ENCODE data around the gene SLC38A10.

Gene SLC38A10

DNA sequence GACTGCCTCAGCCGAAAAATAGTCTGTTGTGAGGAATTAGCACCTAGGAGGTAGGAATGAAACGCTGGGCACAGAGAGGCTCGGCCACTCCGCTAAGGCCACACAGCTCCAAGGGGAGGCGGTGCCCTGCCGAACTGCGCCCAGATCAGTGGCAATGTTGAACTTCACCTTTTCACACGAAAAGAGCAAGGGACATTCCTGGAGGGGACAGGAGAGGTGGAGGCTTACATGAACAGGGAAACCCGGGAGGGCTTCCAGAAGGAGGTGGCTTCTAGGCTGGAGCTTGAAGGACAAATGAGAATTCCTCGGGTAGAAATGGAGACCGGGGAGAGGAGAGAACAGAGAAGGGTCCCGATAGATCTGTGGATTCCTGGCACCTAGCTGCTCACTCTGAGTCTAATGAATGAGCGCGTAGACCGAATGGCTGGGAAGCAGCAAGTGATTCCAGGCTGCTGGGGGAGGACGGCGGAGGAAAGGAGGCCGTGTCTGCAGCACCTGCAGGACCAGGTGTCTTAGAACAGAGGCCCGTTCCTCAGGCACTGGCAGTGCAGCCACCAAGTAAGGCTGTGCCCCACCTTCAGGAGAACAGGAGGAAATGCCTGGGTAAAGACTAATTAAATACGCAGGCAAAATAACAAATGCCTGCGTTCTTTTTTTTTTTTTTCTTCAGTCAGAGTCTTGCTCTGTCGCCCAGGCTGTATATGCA lies 722 bp upstream of the SLC38A10 start:
- peak; percentile 31 for DNase-seq

DNA sequence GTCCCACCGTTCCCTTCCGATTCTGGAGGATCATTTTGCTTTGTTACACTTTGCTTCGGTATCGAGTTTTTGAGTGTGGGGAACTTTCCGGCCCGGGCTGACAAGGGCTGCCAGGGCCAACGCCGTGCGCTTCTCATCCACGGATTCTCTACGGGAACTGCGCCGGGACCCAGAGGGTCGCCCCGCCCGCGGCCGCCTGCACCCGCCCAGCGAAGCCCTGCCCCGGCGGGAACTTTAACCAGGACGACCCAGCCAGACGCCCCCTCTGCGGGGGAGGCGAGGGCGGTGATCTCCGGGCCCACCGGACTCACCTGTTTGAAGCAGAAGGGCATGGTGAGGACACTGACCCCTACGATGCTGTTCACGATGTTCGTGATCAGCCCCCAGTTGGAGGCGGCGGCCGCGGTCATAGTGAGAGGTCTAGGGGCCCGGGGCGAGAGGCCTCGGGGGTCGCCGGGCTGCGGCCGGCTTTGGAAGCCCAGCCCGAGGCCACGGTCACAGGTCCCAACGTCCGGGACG lies 536 bp downstream of the SLC38A10 start:
- no peak for DNase-seq

DNA sequence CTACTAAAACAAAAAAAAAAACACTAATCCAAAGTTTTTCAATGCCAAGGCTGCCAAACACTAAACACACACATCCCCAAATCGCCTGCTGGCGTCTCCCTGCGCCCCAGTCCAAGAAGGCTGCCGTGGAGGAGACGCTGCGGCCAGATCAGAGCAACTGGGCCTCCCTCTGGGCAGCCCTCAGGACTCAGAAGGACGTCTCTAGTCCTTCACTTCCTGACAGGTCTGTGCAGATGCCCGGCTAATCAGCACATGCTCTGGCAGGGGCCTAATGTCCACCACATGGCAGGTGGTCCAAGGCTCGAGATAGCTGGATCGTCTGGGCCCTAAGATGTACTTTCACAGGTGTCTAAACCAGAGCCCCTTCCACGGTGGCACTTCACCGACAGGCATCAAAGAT lies 2.7 kb downstream of the SLC38A10 start:
- DNase-seq, result no peak

DNA sequence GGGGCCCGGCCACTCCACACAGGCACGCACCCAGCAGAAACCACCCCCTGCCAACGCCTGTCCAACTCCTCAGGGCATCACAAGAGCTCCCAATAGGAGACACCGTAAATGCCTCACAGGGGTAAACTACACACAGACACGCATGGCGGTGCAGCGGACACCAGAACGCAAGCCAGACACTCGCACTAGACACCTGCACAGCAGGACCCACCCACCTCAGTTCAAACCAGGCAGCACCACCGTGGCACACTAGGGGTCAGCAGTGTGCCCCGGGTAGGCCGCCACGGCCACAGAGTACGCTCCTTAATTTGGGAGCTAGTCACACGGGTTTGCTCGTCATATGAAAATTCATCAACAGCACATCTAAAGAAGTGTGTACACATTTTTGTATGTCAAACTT lies 3.4 kb downstream of the SLC38A10 start:
- peak; percentile 46 for DNase-seq

DNA sequence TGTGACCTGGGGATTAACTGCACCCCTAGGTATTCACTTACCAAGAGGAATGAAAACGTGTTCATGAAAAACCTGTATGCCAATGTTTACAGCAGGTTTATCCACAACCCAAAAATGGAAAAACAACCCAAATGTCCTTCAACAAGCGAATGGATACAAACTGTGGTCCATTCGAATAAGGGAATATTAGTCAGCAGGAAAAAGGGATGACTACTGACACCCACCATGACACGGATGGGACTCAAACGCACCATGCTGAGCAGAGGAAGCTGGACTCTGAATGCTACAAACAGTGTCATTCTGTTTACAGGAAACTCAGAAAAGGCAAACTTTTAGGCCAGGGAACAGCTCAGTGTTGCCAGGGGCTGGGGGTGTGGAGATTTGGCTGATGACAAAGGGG lies 4.9 kb downstream of the SLC38A10 start:
- DNase-seq, result no peak

DNA sequence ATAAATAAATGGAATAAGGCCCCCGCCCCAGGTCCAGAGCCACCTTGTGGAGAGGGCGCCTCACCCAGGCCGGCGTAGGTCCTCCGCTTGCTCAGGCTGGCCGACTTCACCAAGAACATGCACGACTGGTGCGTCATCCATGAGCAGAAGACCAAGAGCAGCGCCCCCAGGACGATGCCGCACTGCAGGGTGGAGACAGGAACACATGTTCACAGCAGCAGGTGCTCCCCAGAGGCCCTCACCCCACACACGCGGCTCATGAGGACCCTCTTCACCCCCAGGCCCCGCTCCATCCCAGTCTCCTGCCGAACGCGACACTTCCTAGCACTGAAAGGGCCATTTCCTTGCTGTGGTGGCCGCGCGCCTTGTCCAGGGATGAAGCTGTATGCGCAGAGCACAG lies 5.5 kb downstream of the SLC38A10 start:
- DNase-seq, result no peak

DNA sequence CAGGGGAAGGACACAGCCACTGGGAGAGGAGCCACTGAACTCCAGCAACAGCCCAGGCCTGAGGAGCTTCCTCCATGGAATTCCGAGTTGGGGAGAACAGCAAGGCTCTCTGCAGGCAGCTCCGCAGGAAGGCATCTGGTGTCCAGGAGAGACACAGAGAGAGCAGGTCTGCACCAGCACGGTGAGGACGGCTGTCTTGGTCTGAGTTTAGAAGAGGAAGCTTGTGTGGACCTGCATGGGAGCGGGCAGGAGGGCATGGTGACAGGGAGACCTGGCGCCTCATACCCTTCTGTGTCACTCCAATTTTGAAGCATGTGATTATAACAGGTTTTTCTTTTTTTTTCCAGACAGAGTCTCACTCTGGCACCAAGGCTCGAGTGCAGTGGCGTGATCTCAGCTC lies 6.4 kb downstream of the SLC38A10 start:
- no peak for DNase-seq

DNA sequence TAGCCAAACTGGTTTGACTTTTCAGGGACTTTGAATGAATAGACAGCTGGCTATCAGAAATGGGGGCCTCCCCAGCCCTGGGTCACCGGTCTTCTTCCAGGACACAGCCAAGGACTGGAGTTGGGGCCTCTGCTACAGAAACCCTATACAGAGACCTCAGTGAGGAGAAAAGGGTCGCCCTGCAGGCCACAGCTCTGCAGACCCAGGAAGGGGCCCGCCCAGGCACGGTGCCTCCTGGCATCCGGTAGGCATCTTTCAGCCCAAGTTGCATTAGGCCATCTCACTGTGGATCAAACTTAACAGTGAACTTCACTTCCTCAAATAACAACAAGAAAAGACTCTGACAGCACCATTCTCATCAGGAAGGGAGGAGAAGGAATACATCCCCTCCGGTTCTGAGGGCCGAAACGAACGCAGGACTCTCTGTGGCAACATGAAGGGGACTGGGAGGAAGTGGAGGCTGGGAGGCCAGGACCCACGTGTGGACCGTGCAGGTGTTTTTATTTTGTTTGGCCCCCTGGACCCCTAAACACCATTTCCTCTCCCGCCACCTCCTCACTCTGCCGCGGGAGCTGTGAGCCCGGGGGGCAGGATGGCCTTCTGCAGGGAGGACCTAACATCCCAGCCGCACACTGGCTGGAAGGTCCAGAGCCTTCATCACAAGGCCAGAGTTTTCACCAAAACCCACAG lies 7.2 kb downstream of the SLC38A10 start:
- no peak for DNase-seq

DNA sequence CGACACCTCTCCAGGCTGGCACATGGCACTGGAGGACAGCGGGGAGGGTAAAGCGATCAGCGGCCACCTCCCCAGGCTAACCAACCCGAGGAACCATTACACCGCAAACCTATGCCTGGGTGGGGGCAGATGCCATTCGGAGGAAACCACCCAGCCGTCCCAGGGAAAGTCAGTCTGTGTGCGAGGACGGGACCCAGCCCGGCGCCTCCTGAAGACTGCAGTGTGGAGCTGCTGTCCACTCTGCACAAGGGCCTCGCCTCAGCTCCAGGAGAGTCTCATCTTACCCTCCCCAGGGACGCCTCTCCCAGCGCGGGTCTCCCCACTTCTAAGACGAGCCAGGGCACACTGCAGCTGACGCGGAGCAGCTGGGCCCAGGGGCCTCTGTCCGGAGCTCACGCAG lies 8.0 kb downstream of the SLC38A10 start:
- no peak for DNase-seq

DNA sequence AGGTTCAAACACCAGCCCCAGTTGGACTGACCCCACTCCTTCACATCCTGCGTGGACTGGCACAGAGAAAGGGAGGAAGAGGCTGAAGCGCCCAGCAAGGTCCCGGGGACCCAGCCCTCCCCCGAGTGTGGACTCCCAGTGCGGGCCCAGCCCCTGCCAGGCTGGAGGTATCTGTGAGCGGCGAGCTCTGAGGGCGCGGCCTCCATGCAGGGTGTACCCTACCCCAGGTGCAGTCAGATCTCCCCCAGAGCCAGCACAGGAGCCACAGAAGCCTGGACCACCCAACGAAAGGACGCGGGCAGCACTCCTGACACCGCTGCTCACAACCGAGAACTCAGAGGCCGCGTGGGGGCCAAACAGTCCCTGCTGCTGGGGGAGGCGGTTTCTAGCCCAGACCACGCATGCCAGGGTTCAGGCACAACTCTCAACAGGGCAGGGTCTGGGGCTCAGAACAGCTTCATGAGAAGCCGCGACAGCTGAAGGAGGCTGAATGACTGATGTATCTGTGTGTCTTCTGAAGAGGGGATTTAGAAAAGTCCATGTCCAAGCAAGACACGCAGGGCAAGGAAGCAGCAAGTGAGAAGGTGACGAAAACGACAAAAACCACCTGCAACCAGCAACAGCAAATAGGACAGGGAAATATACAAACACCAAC lies 8.5 kb downstream of the SLC38A10 start:
- no peak for DNase-seq

DNA sequence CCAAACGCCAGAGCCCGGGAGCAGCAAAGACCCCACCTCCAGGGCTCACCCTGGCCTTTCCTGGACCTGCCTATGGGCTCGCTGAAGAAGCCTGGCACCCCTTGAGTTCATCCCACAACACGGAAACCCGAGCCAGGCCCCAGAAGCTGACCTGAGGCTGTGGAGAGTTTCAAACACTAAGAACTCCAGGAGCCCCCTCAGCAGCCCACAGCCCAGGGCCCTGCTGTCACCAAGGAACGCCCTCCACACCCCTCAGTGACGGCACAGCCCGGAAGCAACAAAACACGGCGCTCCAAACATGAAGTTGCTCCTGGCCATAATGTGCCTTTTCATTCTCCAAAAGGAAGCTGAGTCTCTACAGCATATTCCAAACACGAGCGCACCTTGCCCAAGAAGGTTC lies 9.2 kb downstream of the SLC38A10 start:
- no peak for DNase-seq

DNA sequence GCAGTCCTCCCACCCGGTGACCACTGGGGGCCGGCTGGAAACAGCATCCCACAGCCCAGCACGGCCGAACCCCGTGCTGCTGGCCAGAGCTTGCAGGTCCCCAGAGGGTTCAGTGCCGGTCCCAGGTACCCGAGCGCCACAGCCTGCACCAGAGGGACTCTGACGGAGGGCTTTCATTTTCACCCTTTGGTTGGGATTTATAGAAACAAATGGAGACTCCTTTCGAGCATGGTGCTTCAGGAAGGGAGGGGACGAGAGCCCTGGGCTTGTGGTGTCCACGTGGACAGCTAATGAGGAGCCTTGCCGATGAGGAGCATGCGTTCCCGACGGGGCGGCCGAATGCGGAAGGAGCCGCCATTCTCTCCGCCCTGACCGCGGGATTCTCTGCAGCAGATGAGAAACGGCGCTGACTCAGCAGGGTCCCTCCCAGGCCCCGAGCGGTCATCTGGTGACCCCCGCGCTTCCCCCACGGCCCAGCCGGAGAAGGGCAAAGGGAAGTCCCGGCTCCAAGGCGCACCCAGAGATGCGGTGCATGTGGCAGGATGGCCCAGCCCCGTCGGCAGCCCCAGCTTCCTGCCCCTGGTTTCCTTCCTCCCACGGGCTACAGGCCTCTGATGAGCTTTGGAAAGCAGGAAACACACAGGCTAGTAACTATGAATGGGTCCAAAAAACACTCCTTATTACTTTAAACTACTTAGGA lies 9.8 kb downstream of the SLC38A10 start:
- DNase-seq, result peak; percentile 92

DNA sequence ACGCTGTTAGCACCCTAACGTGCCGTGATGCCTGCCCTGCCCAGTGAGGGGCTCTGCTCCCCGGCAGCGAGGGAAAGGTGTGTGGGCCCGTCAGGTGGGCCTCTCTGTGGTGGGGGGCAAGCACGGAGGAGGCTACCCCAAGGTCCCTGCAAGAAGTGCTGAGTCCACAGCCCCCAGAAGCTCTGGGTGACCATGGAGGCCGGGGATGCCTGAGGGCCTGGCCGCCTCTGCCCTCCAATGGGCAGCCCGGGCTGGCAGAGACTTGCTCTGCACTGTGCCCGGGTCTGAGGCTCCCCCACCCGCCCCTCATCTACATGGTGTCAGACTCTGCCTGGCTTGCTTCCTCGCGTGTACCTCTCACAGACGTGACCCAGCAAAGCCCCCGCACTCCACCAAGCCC lies 12.2 kb downstream of the SLC38A10 start:
- no peak for DNase-seq

DNA sequence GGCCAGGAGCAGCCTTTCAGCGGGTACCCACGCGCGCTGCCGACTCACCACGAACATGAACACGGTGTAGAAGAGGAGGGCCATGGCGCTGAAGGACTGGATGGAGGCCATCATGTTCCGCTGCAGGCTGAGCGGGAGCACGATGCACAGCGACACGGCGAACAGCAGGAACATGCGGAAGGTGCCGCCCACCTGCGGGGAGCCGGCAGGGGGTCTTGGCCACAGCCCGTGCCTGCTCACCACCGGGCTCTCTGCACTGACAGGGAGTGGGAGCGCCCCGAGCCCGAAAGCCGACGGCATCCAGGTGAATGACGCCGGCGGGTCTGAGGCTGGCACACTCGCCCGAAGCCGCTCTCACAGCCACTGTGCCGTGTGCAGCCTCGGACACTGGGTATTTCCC lies 13.0 kb downstream of the SLC38A10 start:
- no peak for DNase-seq

DNA sequence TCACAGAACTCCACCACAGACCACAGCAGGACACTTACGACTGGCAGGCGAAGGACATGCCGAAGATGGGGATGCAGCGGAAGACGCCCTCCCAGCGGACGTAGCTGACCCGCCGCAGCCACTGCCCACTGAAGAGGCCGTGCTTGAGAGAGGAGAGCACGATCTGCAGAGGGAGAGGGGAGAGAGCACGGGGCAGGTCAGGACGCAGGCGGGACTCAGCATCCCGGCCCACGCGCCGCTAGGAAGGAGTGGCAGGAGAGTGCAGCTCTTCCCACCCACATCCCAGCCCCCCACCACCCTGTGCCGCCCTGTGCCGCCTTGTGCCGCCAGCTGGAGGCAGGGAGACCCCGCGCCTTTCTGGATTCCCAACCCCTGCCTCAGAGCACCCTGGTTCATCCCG lies 14.5 kb downstream of the SLC38A10 start:
- DNase-seq, result no peak

DNA sequence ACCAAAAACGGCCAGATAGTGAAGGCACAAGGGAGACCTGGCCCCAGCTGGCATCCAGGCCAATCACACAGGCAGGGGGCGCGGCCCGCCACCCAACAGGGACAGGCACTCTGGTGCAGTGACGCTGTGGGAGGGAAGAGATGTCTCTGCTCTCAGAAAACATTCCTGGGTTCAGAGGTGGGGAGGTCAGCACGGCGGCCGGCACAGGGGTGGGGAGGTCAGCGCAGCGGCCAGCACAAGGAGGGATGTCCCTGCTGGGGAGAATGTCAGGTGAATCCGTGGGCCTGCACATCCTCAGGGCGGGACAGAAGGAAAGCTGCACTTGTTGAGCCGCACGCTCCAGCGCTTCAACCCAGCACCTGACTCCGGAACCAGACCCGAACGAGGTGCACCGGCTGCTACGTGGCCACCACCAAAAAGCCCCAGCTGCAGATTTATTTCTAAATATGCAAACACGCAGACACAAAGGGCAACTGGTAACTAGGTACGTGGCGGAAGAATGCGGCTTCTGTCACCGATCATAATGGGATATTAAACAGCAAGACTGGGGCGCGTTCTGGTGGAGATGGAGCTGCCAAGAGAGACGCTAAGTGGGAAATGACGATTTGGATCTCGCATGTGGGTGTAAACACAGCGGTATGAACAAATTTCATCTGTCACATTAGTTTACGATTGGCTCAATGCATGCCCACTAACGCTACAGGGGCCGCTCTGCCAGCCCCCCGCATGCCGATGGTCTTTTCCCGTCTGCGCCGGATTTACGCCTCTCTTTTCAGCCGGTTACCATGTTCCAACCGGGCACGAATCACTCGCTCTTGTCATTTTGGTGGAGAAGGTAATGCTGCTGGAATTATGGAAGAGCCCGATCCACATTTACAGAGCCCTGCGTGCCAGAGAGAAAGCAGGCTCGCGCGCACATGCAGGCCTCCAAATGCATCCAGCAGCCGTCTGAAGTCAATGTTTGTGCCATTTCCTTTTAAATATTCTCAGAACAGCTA lies 15.5 kb downstream of the SLC38A10 start:
- no peak for DNase-seq

DNA sequence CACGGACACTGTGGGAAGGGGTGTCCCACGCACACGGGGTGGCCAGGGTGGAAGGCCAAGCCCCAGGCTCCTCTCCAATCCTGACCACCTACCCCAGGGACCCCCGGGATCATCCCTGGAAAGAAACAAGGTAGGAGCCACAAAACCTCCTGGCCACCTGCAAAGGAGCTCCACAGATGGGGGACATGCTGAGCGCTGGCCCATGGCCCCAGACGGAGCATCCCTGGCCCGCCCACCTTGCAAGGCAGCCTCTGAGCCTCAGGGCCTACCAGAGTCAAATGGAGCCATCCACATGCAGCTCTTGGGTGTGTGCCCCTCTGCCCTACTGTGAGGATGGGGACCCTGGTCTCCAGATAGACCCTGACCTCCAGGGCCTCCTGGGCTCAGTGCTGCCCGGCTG lies 16.3 kb downstream of the SLC38A10 start:
- DNase-seq, result no peak

DNA sequence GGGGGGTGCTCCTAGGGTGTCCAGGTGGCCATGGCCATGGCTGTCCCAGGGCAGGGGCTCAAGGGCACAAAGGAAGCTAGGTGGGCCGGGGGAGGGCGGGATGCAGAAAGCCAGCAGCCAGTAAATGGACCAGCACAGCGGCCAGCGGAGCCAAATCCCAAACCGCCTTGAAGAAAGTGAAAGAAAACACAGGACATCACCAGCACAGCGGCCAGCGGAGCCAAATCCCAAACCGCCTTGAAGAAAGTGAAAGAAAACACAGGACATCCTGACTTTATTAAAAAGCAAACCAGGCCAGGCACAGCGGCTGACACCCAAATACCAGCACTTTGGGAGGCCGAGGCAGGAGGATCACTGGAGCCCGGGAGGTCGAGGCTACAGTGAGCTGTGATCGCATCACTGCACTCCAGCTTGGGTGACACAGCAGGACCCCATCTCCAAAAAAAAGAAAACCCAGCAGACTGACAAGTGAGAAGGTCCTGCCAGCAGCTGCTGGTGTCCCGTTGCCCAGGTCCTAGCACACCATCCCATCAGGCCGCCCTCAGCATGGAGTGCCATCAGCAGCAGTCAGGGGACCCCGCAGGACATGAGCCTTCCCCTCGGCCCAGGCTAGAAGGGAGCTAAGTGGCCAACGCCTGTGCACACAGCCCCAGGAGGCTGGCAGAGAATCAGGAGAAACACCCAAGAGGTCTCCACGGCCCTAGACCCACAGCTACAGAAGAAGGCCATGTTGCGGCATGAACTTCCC lies 17.0 kb downstream of the SLC38A10 start:
- no peak for DNase-seq

DNA sequence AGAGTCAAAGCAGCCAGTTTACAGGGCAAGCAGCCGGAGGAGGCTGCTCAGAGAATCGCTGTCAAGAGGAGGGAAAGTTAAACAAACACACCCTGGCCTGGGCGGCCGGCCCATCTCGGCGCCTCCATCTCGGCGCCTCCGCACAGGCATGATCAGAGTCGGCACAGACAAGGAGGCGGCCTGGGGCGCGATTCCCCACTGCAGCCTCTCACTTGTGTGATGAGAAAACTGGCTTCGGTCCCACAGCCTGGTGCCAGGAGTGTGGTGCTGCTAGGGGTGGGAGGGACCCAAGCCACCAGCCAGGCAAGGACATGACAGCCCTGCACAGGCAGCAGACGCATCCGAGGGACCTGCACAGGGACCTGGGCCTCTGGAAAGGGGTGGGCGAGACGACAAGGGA lies 17.7 kb downstream of the SLC38A10 start:
- no peak for DNase-seq

DNA sequence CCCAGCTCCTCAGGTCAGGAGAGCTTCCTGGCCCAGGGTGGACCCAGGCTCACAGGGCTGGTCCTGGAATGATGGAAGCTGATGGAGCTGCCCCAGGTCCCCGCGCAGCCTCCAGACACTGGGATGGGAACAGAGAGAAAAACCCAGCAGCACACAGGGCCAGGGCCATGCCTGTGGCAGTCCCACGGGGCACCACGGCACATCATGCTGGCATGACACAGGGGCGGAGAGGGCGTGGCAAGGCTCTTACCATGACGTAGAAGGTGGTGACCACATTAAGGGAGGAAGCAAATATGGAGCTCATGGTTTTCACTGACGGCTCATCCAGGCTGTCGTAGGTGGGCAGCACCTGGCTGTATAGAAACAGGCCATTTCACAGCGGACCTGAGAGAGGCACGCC lies 18.3 kb downstream of the SLC38A10 start:
- no peak for DNase-seq

DNA sequence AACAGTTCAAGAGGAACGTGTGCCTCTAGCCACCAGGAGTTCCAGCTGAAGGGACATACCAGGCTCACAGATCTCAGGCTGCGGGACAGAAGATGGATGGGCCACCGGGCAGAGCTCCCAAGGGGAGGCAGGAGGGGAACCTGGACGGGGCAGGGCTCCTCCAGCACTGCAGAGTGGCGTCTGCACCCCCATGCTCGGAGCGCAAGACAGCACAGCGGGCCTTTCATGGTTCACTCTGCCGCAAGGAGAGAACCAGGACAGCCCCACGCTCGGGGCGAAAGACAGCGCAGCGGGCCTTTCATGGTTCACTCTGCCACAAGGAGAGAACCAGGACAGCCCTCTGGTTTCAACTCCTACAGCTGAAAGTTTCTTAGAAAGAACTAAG lies 20.6 kb downstream of the SLC38A10 start:
- no peak for DNase-seq

Data from GDM1 (cell line).